Ishikawa (cell line): ENCODE measurements around the gene KYNU.

ENCODE experiments used
- CEBPB ChIP-seq: IDR thresholded peaks from 2 replicates; pipeline ENCODE4 v1.6.1; 2012
- CREB1 ChIP-seq: IDR thresholded peaks from 2 replicates; pipeline ENCODE4 v1.6.1; 2012; ENCODE audit warnings: low read depth
- EGR1 ChIP-seq: IDR thresholded peaks from 2 replicates; pipeline ENCODE4 v1.6.1; 2012
- EP300 ChIP-seq: IDR thresholded peaks from 2 replicates; pipeline ENCODE4 v1.6.1; 2012; ENCODE audit warnings: borderline replicate concordance
- FOXM1 ChIP-seq: IDR thresholded peaks from 2 replicates; pipeline ENCODE4 v1.6.1; 2012; ENCODE audit warnings: low read depth, borderline replicate concordance
- MAX ChIP-seq: IDR thresholded peaks from 2 replicates; pipeline ENCODE4 v1.6.1; 2012
- NFIC ChIP-seq: IDR thresholded peaks from 2 replicates; pipeline ENCODE4 v1.6.1; 2012
- RAD21 ChIP-seq: IDR thresholded peaks from 2 replicates; pipeline ENCODE4 v1.6.1; 2012; ENCODE audit warnings: low read depth
- REST ChIP-seq: IDR thresholded peaks from 2 replicates; pipeline ENCODE4 v1.6.1; 2012; ENCODE audit warnings: low read depth, mild to moderate bottlenecking
- TAF1 ChIP-seq: IDR thresholded peaks from 2 replicates; pipeline ENCODE4 v1.6.1; 2012; ENCODE audit warnings: low read depth, mild to moderate bottlenecking
- TCF12 ChIP-seq: IDR thresholded peaks from 2 replicates; pipeline ENCODE4 v1.6.1; 2012; ENCODE audit warnings: low read depth
- TEAD4 ChIP-seq: IDR thresholded peaks from 2 replicates; pipeline ENCODE4 v1.6.1; 2012
- USF1 ChIP-seq: IDR thresholded peaks from 2 replicates; pipeline ENCODE4 v1.6.1; 2012
- YY1 ChIP-seq: IDR thresholded peaks from 2 replicates; pipeline ENCODE4 v1.6.1; 2012; ENCODE audit warnings: low read depth
- ZBTB7A ChIP-seq: IDR thresholded peaks from 2 replicates; pipeline ENCODE4 v1.6.1; 2012; ENCODE audit warnings: low read depth

The KYNU gene

GRCh38 chr2:142862299-142862698, 15.2 kb upstream of the KYNU start:
- TF ChIP-seq CEBPB (no peak), RAD21 (no peak), ZBTB7A (no peak), TCF12 (no peak), YY1 (no peak), CREB1 (no peak), EP300 (no peak), EGR1 (no peak), REST (no peak), MAX (no peak), USF1 (no peak), TEAD4 (no peak), FOXM1 (no peak), TAF1 (no peak), NFIC (no peak)

GRCh38 chr2:142862847-142863246, 14.6 kb upstream of the KYNU start:
- TF ChIP-seq ZBTB7A (no peak), EGR1 (no peak), REST (no peak), RAD21 (no peak), NFIC (no peak), USF1 (no peak), MAX (no peak), EP300 (no peak), CEBPB (no peak), TEAD4 (no peak), CREB1 (no peak), TCF12 (no peak), TAF1 (no peak)

- TF ChIP-seq FOXM1, result no peak
- TF ChIP-seq RAD21, result no peak
- no peak for TF ChIP-seq TCF12
- TF ChIP-seq TEAD4, result no peak
- TF ChIP-seq MAX, result no peak
Measured at GRCh38 chr2:142863485-142863961, 13.9 kb upstream of the KYNU start.

GRCh38 chr2:142865924-142866323, 11.5 kb upstream of the KYNU start:
- TF ChIP-seq EP300 (no peak), FOXM1 (no peak), CEBPB (no peak), REST (no peak), TAF1 (no peak), EGR1 (no peak), USF1 (no peak), RAD21 (no peak), MAX (no peak), TCF12 (no peak), NFIC (no peak), TEAD4 (no peak), CREB1 (no peak), YY1 (no peak), ZBTB7A (no peak)
